Suprapubic skin (tissue), 4 donors: ENCODE measurements around the gene B3GALT6. TPM values are rescaled to one million over a fixed set of nuclear protein-coding genes. Genes with fewer than 3 reads are reported as not detected.

Experiments
- DNase-seq, 2 donors: peaks; one replicate each; pipeline ENCODE4 v3.0.0-alpha.2; 2019; ENCODE audit warnings: low spot score in 2 of 2
- H3K27ac ChIP-seq: fragments of 200-600 bp; sonication (generic); one replicate; pipeline ENCODE4 v1.5.1; 2019
- H3K27me3 ChIP-seq: fragments of 200-600 bp; sonication (generic); one replicate; pipeline ENCODE4 v1.5.1; 2019
- H3K36me3 ChIP-seq: fragments of 200-600 bp; sonication (generic); one replicate; pipeline ENCODE4 v1.5.1; 2019
- H3K4me1 ChIP-seq: fragments of 200-600 bp; sonication (generic); one replicate; pipeline ENCODE4 v1.5.1; 2019
- H3K4me3 ChIP-seq: fragments of 200-600 bp; sonication (generic); one replicate; pipeline ENCODE4 v1.5.1; 2019; ENCODE audit warnings: mild to moderate bottlenecking
- H3K9me3 ChIP-seq: fragments of 200-600 bp; sonication (generic); one replicate; pipeline ENCODE4 v1.5.1; 2019
- CTCF ChIP-seq, 2 donors: fragments of 200-600 bp in 1 of 2; fragments of 450-650 bp in 1 of 2; sonication (generic) in 1 of 2; IDR thresholded peaks; one replicate each; pipeline ENCODE4 v1.5.1; 2016 to 2019; ENCODE audit warnings: antibody characterized with exemption in 2 of 2, mild to moderate bottlenecking in 1 of 2, moderate library complexity in 1 of 2
- EP300 ChIP-seq: sonication (generic); formaldehyde crosslinking; IDR thresholded peaks from one replicate; pipeline ENCODE4 v1.6.1; 2017; ENCODE audit warnings: antibody characterized with exemption
- POLR2A ChIP-seq, 2 donors: fragments of 450-650 bp; IDR thresholded peaks; one replicate each; pipeline ENCODE4 v1.6.1; 2017; ENCODE audit warnings: antibody characterized with exemption in 2 of 2, mild to moderate bottlenecking in 2 of 2, moderate library complexity in 2 of 2
- POLR2AphosphoS5 ChIP-seq, 3 donors: sonication (generic); formaldehyde crosslinking; IDR thresholded peaks; one replicate each; pipeline ENCODE4 v1.6.1; 2017; ENCODE audit warnings: antibody characterized with exemption in 3 of 3
- WGBS: methylation state at CpG from one replicate; pipeline ENCODE4 v1.1.5; 2018; 5-methylcytosine and 5-hydroxymethylcytosine counted together
- total RNA-seq, 4 donors: library from RNA; depleted of rRNA; stranded (reverse); fragments of >200 nt; gene quantifications; one replicate each; pipeline ENCODE4 v1.1.0, GENCODE V29; 2016

Gene B3GALT6
- total RNA-seq, 4 donors from 2014 or later, result 9.3 to 24.4 (median 16.4) TPM

- TF ChIP-seq EP300 (no peak), POLR2AphosphoS5 (IDR thresholded peaks at IDR 0.05) (no peak), POLR2A (IDR thresholded peaks at IDR 0.05) (no peak), CTCF (IDR thresholded peaks at IDR 0.05) (no peak)
- 91% methylated on average over 9 of the region's 41 CpGs for WGBS
- no peak for DNase-seq
- H3K27ac ChIP-seq, result no peak overlapping the region
- peaks cover 49% of the 10 kb centered on the region for H3K4me1 ChIP-seq
- H3K36me3 ChIP-seq, result no peaks in the 10 kb centered on the region
- H3K27me3 ChIP-seq, result peaks cover 33% of the 10 kb centered on the region
- H3K4me3 ChIP-seq, result no peak overlapping the region
- H3K9me3 ChIP-seq, result no peaks in the 10 kb centered on the region
Observed at GRCh38 chr1:1242461-1243265, 10.6 kb downstream of the B3GALT6 start.

GRCh38 chr1:1243266-1243660, 11.2 kb downstream of the B3GALT6 start:
- no peaks in the 10 kb centered on the region for H3K9me3 ChIP-seq
- H3K4me1 ChIP-seq, result peaks cover 43% of the 10 kb centered on the region
- no peak for TF ChIP-seq POLR2AphosphoS5 (IDR thresholded peaks at IDR 0.05)
- no peak for TF ChIP-seq EP300
- no peak for TF ChIP-seq POLR2A (IDR thresholded peaks at IDR 0.05)
- TF ChIP-seq CTCF (IDR thresholded peaks at IDR 0.05), result no peak
- no CpG with 5 or more reads among the region's 23 CpGs for WGBS
- DNase-seq, result no peak
- H3K4me3 ChIP-seq, result no peak overlapping the region
- H3K36me3 ChIP-seq, result no peaks in the 10 kb centered on the region
- H3K27me3 ChIP-seq, result peaks cover 38% of the 10 kb centered on the region
- H3K27ac ChIP-seq, result no peak overlapping the region

GRCh38 chr1:1243807-1244191, 11.8 kb downstream of the B3GALT6 start:
- Histone ChIP-seq H3K36me3 (no peaks in the 10 kb centered on the region), H3K9me3 (no peaks in the 10 kb centered on the region), H3K27me3 (peaks cover 38% of the 10 kb centered on the region), H3K4me1 (peaks cover 38% of the 10 kb centered on the region), H3K4me3 (no peak overlapping the region), H3K27ac (no peak overlapping the region)
- WGBS, result 61% methylated on average over 13 of the region's 23 CpGs
- no peak for DNase-seq
- no peak for TF ChIP-seq POLR2A (IDR thresholded peaks at IDR 0.05)
- TF ChIP-seq POLR2AphosphoS5 (IDR thresholded peaks at IDR 0.05), result no peak
- no peak for TF ChIP-seq EP300
- no peak for TF ChIP-seq CTCF (IDR thresholded peaks at IDR 0.05)

- no peak for TF ChIP-seq CTCF (IDR thresholded peaks at IDR 0.05)
- TF ChIP-seq POLR2AphosphoS5 (IDR thresholded peaks at IDR 0.05), result no peak
- no peak for TF ChIP-seq POLR2A (IDR thresholded peaks at IDR 0.05)
- no peak for TF ChIP-seq EP300
- Histone ChIP-seq H3K9me3 (no peaks in the 10 kb centered on the region), H3K27me3 (peaks cover 34% of the 10 kb centered on the region), H3K27ac (no peak overlapping the region), H3K36me3 (no peaks in the 10 kb centered on the region), H3K4me1 (peaks cover 33% of the 10 kb centered on the region), H3K4me3 (no peak overlapping the region)
- 81% methylated on average over 26 of the region's 30 CpGs for WGBS
- DNase-seq, result no peak
Observed at GRCh38 chr1:1244192-1244811, 12.3 kb downstream of the B3GALT6 start.

- 67% methylated on average over 3 of the region's 23 CpGs for WGBS
- Histone ChIP-seq H3K27me3 (peaks cover 30% of the 10 kb centered on the region), H3K9me3 (no peaks in the 10 kb centered on the region), H3K27ac (no peak overlapping the region), H3K4me1 (peaks cover 23% of the 10 kb centered on the region), H3K36me3 (no peaks in the 10 kb centered on the region), H3K4me3 (no peak overlapping the region)
- no peak for TF ChIP-seq EP300
- TF ChIP-seq CTCF (IDR thresholded peaks at IDR 0.05), result no peak
- no peak for TF ChIP-seq POLR2A (IDR thresholded peaks at IDR 0.05)
- TF ChIP-seq POLR2AphosphoS5 (IDR thresholded peaks at IDR 0.05), result no peak
- DNase-seq, result no peak
Observed at GRCh38 chr1:1245178-1245816, 13.3 kb downstream of the B3GALT6 start.
